B cell (primary cell): Measurements from ENCODE around the gene SLC2A13.

Source experiments
- EZH2 ChIP-seq: IDR thresholded peaks from 2 replicates; pipeline ENCODE4 v1.6.1; 2012; ENCODE audit warnings: borderline replicate concordance, low read depth, mild to moderate bottlenecking, moderate library complexity, low read length; ENCODE audit not compliant: insufficient read depth, poor library complexity, severe bottlenecking
- TF ChIP-seq, protein P1 (sequence below): fragments of 200-600 bp; IDR thresholded peaks from one replicate; pipeline ENCODE4 v1.8.0; 2022; ENCODE audit warnings: antibody characterized with exemption, mild to moderate bottlenecking

- TF ChIP-seq, protein P1, sequence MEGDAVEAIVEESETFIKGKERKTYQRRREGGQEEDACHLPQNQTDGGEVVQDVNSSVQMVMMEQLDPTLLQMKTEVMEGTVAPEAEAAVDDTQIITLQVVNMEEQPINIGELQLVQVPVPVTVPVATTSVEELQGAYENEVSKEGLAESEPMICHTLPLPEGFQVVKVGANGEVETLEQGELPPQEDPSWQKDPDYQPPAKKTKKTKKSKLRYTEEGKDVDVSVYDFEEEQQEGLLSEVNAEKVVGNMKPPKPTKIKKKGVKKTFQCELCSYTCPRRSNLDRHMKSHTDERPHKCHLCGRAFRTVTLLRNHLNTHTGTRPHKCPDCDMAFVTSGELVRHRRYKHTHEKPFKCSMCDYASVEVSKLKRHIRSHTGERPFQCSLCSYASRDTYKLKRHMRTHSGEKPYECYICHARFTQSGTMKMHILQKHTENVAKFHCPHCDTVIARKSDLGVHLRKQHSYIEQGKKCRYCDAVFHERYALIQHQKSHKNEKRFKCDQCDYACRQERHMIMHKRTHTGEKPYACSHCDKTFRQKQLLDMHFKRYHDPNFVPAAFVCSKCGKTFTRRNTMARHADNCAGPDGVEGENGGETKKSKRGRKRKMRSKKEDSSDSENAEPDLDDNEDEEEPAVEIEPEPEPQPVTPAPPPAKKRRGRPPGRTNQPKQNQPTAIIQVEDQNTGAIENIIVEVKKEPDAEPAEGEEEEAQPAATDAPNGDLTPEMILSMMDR, result no peak
- no peak for TF ChIP-seq EZH2
Observed at GRCh38 chr12:40028296-40028695, 77.6 kb downstream of the SLC2A13 start.
